WI38 (cell line): ENCODE results near the gene TRIM65.
"Not testable (repeated sequence)": the region's sequence is repeated elsewhere in the genome, so short reads cannot be mapped to it uniquely, and the experiment has no call there.

ENCODE experiments used
- H3K4me3 ChIP-seq: 2 replicates; pipeline ENCODE4 v1.5.1; 2011; ENCODE audit warnings: low read depth, mild to moderate bottlenecking, control low read depth, low read length
- TF ChIP-seq, protein P1 (sequence below): IDR thresholded peaks from 2 replicates; pipeline ENCODE4 v1.5.1; 2012; ENCODE audit warnings: low read depth, mild to moderate bottlenecking, control low read depth, low read length

TRIM65 gene

GRCh38 chr17:75889454-75889853, 7.3 kb downstream of the TRIM65 start:
- TF ChIP-seq, protein P1, sequence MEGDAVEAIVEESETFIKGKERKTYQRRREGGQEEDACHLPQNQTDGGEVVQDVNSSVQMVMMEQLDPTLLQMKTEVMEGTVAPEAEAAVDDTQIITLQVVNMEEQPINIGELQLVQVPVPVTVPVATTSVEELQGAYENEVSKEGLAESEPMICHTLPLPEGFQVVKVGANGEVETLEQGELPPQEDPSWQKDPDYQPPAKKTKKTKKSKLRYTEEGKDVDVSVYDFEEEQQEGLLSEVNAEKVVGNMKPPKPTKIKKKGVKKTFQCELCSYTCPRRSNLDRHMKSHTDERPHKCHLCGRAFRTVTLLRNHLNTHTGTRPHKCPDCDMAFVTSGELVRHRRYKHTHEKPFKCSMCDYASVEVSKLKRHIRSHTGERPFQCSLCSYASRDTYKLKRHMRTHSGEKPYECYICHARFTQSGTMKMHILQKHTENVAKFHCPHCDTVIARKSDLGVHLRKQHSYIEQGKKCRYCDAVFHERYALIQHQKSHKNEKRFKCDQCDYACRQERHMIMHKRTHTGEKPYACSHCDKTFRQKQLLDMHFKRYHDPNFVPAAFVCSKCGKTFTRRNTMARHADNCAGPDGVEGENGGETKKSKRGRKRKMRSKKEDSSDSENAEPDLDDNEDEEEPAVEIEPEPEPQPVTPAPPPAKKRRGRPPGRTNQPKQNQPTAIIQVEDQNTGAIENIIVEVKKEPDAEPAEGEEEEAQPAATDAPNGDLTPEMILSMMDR = no peak
- H3K4me3 ChIP-seq = no peak overlapping the region

- no peak overlapping the region for H3K4me3 ChIP-seq
- TF ChIP-seq, protein P1 = no peak
Observed at GRCh38 chr17:75888484-75888883, 8.3 kb downstream of the TRIM65 start.

DNA sequence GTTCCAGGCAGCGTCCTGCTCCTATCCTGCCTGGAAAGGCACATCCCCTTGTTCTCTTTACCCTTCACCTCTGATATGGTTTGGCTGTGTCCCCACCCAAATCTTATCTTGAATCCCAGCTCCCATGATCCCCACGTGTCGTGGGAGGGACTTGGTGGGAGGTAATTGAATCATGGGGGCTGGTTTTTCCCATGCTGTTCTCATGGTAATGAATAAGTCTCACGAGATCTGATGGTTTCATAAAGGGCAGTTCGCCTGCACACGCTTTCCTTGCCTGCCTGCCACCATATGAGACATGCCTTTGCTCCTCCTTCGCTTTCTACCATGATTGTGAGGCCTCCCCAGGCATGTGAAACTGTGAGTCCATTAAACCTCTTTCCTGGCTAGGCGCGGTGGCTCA, 10.9 kb downstream of the TRIM65 start:
- not testable (repeated sequence) for H3K4me3 ChIP-seq

- H3K4me3 ChIP-seq = no peak overlapping the region
- TF ChIP-seq, protein P1 = no peak
Observed at GRCh38 chr17:75885431-75885830, 11.3 kb downstream of the TRIM65 start.

- H3K4me3 ChIP-seq = no peak overlapping the region
- TF ChIP-seq, protein P1 = no peak
Observed at GRCh38 chr17:75881678-75882454, 14.9 kb downstream of the TRIM65 start.

- H3K4me3 ChIP-seq = no peak overlapping the region
- TF ChIP-seq, protein P1 = no peak
Observed at GRCh38 chr17:75880266-75880665, 16.5 kb downstream of the TRIM65 start.

- TF ChIP-seq, protein P1 = no peak
- H3K4me3 ChIP-seq = peak within 1 kb of the TSS; percentile 57
Observed at GRCh38 chr17:75878174-75878998, 18.4 kb downstream of the TRIM65 start, which contains the start of gene TRIM47. Gene TRIM47 (minus strand): TSS chr17:75878581. CDS start chr17:75878548, 33 bp downstream.
